ENCODE results near the gene HSPB7. TPM values are rescaled to one million over a fixed set of nuclear protein-coding genes. Genes with fewer than 3 reads are reported as not detected.

Gene HSPB7
- total and polyA plus RNA-seq, 2 donors = 13.0 to 144 TPM

DNA sequence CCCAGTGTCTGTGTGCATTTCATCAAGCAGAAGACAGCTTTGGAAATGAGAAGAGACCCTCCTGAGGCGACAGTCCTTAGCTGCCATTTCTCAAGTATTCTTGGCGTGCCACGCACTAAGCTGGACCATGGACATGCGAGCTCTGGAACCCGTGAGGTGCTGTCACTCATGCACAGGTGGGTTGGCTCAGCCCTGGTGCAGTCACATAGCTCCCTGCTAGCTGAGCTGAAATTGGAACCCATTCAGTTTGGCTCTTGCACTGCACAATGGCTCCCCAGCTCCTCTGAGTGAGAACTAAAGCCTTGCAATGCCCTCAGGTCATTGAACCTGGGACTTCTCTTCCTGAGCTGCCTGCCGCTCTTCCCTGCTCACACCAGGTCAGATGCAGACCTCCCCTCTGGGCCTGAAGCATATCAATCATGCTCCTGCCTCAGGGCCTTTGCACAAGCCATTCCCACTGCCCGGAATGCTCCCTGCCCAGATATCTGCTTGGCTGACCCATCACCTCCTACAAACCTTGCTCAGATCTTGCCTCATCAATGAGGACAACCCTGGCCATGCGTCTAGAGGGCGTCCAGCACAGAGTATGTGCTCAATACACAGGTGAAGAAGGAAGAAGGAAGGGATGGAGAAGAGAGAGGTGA, 20.1 kb downstream of the HSPB7 start:
- Histone ChIP-seq H3K36me3 (ENCODE audit: insufficient read depth) (no peaks in the 10 kb centered on the region), H3K4me3 (ENCODE audit: low read depth, low read length) (no peak overlapping the region), H3K4me1 (ENCODE audit: insufficient read depth) (no peaks in the 10 kb centered on the region), H3K27ac (ENCODE audit: low read depth) (no peak overlapping the region)
- no peak for DNase-seq (ENCODE audit: extremely low spot score)
- WGBS = 81% methylated on average over 9 of the region's 9 CpGs

DNA sequence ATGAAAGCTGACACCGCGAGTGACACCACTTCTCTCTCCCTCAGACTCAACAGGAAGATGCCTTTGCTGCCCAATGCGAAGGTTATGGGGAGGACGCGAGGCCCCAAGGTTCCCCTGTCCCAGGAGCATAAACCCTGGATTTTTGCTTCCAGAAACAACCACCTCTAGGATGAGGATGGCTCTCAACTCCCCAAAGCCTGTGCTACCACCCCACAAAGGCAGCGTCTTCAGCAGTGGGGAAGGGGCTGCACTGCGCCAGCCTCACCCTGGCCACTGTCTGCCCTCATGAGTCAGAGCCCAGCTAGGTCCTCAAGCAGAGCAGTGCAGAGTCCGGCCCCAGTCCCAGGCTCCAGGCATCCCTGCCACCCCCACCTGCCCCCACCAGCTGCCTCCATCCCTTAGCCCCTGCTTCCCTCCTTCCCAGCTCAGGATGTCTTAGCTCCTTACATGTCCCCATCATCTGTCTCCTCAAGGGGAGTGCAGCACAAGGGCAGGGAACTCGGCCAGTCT, 20.7 kb downstream of the HSPB7 start:
- WGBS = 76% methylated on average over 9 of the region's 9 CpGs
- Histone ChIP-seq H3K4me3 (ENCODE audit: low read depth, low read length) (no peak overlapping the region), H3K36me3 (ENCODE audit: insufficient read depth) (no peaks in the 10 kb centered on the region), H3K27ac (ENCODE audit: low read depth) (no peak overlapping the region), H3K4me1 (ENCODE audit: insufficient read depth) (no peaks in the 10 kb centered on the region)
- DNase-seq (ENCODE audit: extremely low spot score) = no peak

DNA sequence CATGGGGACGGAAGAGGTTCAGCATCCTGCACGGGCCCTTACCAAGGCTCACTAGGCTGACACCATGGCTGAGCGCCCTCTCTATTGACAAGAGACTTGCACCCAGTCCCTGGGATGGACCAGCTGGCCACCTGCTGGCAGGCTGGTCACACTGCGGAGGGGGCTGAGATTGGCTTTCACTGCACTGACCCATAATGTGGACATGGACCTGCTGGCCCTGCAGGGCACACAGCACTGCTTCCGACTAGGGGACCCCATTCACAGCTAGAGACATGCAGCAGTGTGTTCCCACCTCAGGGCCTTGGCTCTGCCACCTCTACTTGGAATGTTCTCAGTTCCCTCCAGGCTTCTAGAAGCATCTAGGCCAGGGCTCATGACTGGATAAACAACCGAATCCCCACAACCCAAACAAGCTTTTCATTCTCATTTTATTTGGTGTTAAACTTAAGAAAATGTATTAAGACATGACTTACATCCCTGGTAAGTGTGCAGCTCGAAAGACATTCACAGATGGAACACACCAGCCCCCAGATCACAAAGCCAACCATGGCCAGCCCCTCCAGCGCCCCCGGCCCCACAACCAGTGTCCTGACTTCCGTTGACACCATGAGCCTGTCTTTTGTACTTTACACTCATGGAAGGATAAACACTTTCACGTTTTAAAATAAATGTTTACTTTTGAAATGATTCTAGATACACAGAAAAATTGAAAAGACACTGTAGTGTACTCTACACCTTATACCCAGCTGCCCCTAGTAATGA, 23.1 kb downstream of the HSPB7 start:
- no peaks in the 10 kb centered on the region for H3K4me1 ChIP-seq (ENCODE audit: insufficient read depth)
- DNase-seq (ENCODE audit: extremely low spot score) = no peak
- no peaks in the 10 kb centered on the region for H3K36me3 ChIP-seq (ENCODE audit: insufficient read depth)
- WGBS = 54% methylated on average over 11 of the region's 11 CpGs
- no peak overlapping the region for H3K27ac ChIP-seq (ENCODE audit: low read depth)
- H3K4me3 ChIP-seq (ENCODE audit: low read depth, low read length) = no peak overlapping the region

DNA sequence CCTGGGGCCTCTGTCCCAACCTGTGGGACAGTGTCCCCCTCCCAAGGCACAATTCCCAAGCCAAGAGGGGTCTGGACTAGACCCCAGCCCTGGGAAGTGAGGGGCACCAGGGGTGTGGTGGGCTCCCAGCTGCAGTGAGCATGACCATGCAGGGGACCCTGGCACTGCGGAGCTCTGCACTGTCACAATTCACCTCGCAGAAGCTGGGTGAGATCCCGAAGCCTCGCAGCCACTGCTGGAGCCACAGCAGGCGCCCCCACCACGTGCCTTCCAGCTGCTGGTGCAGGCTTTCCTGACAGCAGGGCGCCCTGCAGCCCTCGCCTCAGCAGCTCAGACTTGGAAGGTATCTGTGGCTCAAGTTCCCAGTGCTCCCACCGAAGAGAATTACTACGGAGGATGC, 23.8 kb downstream of the HSPB7 start:
- DNase-seq (ENCODE audit: extremely low spot score) = no peak
- no peak overlapping the region for H3K27ac ChIP-seq (ENCODE audit: low read depth)
- no peaks in the 10 kb centered on the region for H3K36me3 ChIP-seq (ENCODE audit: insufficient read depth)
- no peaks in the 10 kb centered on the region for H3K4me1 ChIP-seq (ENCODE audit: insufficient read depth)
- WGBS = 91% methylated on average over 10 of the region's 10 CpGs
- H3K4me3 ChIP-seq (ENCODE audit: low read depth, low read length) = no peak overlapping the region

DNA sequence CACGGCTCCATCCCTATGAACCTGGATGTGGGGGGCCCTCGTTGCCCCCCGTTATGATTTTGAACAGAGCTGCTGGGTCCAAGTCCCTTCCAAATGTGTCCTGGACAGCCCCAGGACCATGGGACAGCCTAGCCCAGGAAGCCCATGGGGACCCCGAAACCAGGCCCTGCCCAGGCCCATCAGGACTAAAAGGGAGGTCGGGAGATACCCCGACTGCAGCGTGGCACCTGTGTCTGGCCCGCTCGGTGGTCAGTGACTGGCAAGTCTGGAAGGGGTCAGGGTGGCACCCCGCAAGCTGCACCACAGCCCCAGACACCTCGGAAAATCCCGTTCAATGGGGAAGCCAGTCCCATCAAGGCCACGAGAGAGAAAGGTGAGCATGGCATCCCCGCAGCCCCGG, 24.2 kb downstream of the HSPB7 start:
- WGBS = 95% methylated on average over 15 of the region's 15 CpGs
- no peak overlapping the region for H3K27ac ChIP-seq (ENCODE audit: low read depth)
- H3K36me3 ChIP-seq (ENCODE audit: insufficient read depth) = no peaks in the 10 kb centered on the region
- no peak overlapping the region for H3K4me3 ChIP-seq (ENCODE audit: low read depth, low read length)
- no peaks in the 10 kb centered on the region for H3K4me1 ChIP-seq (ENCODE audit: insufficient read depth)
- no peak for DNase-seq (ENCODE audit: extremely low spot score)

DNA sequence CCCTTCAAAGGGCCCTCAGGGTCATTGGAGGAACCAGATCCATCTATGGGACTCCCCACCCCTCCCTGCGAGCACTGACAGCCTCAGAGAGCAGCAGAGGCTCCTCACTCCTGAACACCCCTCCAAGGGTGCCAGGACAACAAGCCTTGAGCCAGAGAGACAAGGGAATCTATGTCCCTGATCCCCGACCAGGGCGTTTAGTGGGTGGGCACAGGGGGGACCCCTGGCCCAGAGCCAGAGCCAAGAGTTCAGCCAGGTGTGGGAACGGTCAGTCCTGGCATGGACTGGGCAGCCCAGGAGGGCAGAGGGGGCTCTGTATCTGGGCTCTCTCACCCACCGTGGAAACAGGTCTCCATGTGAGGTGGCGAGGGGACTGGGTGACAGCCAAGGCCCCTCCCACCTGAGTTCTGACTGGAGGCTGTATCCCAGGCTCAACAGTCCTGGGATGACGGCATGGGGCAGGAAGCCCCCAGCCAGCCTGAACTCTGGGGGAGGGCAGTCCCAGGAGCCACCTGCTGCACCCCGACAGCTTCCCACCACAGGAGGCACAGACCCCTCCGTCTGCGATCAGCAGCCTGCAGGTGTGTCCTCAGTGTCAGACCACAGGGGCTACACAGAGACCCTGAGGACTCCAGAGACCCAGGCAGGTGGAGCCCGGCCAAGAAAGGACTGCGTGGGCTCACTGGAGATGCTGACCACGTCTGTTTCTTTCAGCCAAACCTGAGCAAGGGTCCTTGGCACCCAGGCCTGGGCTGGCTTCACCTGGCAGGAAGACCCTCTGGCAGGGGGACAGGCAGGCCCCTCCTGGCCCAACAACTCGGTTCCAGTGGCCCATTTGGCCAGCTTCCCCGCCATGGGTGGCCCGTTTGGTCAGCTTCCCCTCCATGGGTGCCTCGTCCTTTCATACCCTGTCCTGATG, 25.0 kb downstream of the HSPB7 start:
- Histone ChIP-seq H3K27ac (ENCODE audit: low read depth) (no peak overlapping the region), H3K36me3 (ENCODE audit: insufficient read depth) (no peaks in the 10 kb centered on the region), H3K4me1 (ENCODE audit: insufficient read depth) (no peaks in the 10 kb centered on the region), H3K4me3 (ENCODE audit: low read depth, low read length) (no peak overlapping the region)
- 84% methylated on average over 17 of the region's 17 CpGs for WGBS
- no peak for DNase-seq (ENCODE audit: extremely low spot score)

DNA sequence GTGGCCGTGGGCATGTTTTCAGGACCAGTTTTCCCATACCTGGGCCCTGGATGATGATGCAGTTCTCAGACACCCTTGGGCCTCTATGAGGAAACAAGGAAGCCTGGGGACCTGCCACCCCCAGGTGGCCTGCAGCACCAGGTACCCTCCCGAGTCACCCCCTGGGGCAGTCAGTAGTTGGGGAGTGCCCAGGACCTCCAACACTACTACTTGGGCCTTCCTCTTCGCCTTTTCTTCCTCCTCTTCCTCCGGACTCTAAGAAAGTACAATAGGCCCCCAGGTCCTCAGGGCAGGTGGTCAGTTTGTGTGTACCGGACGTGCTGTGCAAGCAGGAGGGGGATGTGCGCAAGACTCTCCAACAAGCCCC, 25.7 kb downstream of the HSPB7 start:
- no peak overlapping the region for H3K27ac ChIP-seq (ENCODE audit: low read depth)
- no peak for DNase-seq (ENCODE audit: extremely low spot score)
- no peaks in the 10 kb centered on the region for H3K36me3 ChIP-seq (ENCODE audit: insufficient read depth)
- H3K4me3 ChIP-seq (ENCODE audit: low read depth, low read length) = no peak overlapping the region
- H3K4me1 ChIP-seq (ENCODE audit: insufficient read depth) = no peaks in the 10 kb centered on the region
- 96% methylated on average over 7 of the region's 7 CpGs for WGBS

DNA sequence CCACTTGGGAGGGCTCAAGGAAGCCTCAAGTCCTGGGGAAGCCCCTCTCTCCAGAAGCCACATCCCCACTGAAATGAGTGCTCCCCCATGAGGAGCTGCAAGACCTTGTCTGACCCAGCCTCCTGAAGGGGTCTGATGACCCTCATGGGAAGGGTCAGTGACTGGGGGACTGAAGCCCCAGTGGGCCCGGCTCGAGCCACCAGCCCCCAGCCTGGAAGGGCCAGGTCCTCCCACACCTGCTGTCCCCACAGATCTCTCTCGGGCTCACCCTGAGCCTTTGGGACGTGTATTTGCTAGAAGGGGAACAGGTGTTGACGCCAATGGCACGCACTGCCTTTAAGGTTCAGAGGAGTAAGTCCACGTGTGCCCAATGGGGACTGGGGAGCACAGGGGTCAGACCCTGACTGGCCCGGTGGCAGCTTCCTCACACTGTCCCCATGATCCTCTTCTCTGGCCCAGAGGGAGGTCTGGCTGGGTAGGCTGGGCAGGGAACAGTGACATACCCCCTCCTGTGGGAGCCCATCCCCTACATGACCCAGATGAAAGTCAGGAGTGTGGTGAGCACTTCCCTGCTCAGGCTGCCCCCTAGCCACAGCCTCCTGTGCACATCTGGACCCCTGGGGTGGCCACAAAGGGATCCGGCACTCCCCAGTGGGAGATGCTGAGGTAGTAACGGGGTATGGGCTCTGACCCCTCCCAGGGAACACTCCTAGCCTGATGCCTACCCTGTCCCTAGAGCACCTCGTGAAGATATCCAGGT, 26.2 kb downstream of the HSPB7 start:
- DNase-seq (ENCODE audit: extremely low spot score) = no peak
- no peaks in the 10 kb centered on the region for H3K36me3 ChIP-seq (ENCODE audit: insufficient read depth)
- no peak overlapping the region for H3K4me3 ChIP-seq (ENCODE audit: low read depth, low read length)
- H3K4me1 ChIP-seq (ENCODE audit: insufficient read depth) = no peaks in the 10 kb centered on the region
- WGBS = 94% methylated on average over 11 of the region's 11 CpGs
- no peak overlapping the region for H3K27ac ChIP-seq (ENCODE audit: low read depth)

DNA sequence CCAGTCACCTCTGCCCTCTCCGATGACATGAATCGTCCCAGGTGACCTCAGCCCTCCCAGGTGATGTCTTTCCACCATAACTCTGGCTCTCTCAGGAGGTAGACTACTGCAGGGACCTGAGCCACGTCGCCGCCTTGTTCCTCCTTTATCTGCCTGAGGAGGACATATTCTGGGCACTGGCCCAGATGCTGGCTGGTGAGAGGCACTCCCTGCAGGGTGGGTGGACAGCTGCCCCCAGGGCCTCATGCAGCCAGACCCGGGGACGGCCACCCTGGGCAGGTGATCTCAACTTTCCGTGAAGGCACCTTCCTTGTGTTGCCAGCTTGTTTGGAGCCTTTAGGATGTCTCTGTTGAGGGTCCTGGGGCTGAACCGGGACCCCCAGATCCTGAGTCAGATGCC, 28.1 kb downstream of the HSPB7 start:
- Histone ChIP-seq H3K27ac (ENCODE audit: low read depth) (no peak overlapping the region), H3K36me3 (ENCODE audit: insufficient read depth) (no peaks in the 10 kb centered on the region), H3K4me3 (ENCODE audit: low read depth, low read length) (no peak overlapping the region), H3K4me1 (ENCODE audit: insufficient read depth) (no peaks in the 10 kb centered on the region)
- WGBS = 67% methylated on average over 9 of the region's 9 CpGs
- no peak for DNase-seq (ENCODE audit: extremely low spot score)

DNA sequence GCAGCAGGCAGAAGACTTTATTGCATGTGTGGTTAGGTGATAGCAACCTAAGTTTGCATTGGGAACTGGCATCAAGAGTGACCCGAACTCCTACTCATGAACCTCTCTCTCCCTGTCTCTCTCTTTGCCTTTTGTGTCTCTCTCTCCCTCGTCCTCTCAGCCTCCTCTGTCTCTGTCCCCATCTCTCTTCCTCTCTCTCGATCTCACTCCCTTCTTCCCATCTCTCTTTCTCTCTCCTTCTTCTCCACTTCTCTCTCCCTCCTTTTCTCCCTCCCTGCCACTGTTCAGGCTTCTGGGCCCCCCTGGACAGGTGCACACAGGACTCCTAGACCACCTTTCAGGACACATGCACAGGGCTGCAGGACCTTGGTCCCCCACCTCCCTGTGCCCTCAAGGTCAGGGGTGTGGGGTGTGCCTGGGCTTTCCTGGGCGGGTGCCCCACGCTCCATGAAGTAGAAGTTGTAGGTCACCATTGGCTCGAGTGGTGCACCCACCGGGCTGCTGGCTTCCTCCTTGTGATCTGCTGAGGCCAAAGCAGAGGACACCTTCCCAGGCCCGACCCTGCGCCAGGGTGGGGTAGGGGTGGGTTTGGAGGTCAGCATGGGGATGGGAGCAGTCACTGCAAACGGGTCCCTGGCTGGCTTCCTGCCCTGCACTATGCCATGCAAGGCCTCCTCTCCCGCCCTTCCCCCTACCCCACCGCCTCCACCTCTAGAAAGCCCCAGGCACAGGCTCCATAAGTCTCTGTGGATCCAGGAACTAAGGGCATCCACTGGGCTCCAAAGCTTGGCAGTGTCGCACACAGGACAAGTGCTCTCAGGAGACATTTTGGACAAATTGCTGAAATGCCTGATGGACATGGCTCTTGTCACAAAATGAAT, 28.7 kb downstream of the HSPB7 start:
- no peak overlapping the region for H3K27ac ChIP-seq (ENCODE audit: low read depth)
- no peak overlapping the region for H3K4me3 ChIP-seq (ENCODE audit: low read depth, low read length)
- no peaks in the 10 kb centered on the region for H3K4me1 ChIP-seq (ENCODE audit: insufficient read depth)
- no peaks in the 10 kb centered on the region for H3K36me3 ChIP-seq (ENCODE audit: insufficient read depth)
- DNase-seq (ENCODE audit: extremely low spot score) = no peak
- WGBS = 84% methylated on average over 13 of the region's 13 CpGs

DNA sequence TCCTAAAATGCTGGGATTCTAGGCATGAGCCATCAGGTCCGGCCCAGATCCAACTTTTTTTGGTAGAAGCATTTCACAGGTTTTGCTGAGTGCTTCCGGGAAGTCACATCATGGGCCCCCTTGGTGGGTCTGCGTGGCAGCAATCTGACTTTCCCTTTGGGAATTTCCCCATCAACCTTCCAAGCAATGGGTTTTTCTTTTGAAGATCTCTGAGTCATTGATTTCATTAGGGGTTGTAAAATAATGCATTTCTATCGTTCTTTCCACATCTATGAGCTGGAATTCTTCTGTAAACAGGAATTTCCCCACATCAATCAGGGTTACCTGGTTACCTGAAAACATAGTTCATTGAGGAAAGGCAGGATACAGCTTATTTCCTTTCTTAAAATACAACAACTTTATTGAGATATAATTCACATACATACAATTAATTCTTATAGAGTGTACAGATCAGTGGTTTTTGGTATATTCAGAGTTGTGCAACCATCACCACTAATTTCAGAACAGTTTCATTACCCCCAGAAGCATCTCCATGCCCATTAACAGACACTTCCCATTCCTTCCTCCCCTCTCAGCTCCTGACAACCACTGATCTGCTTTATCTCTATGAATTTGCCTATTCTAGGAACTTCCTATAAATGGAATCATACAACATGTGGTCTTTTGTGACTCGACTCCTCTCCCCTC, 32.1 kb downstream of the HSPB7 start:
- Histone ChIP-seq H3K4me1 (ENCODE audit: insufficient read depth) (no peaks in the 10 kb centered on the region), H3K36me3 (ENCODE audit: insufficient read depth) (no peaks in the 10 kb centered on the region), H3K27ac (ENCODE audit: low read depth) (no peak overlapping the region), H3K4me3 (ENCODE audit: low read depth, low read length) (no peak overlapping the region)
- no peak for DNase-seq (ENCODE audit: extremely low spot score)
- 63% methylated on average over 5 of the region's 5 CpGs for WGBS

DNA sequence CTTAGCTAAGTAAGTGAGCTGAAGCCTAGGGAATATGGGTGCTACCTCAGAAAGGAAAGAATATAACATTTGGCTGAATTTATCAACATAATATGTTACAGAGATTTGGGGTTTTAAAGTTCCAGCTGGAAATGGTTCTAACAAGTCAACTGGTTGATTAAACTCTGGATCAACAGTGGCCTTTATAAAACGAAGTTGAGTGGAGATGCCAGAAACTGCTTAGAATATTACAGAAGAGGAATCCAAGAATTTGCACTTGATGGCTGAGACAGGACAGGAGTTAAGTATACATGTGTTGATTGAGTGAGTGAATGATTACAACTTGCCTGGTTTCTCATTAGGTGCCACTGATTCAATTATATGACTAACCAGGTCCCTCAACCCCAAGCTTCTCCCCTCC, 34.6 kb downstream of the HSPB7 start:
- H3K4me1 ChIP-seq (ENCODE audit: insufficient read depth) = no peaks in the 10 kb centered on the region
- no peak overlapping the region for H3K4me3 ChIP-seq (ENCODE audit: low read depth, low read length)
- no peaks in the 10 kb centered on the region for H3K36me3 ChIP-seq (ENCODE audit: insufficient read depth)
- H3K27ac ChIP-seq (ENCODE audit: low read depth) = no peak overlapping the region
- 23% methylated on average over 1 of the region's 1 CpG for WGBS
- no peak for DNase-seq (ENCODE audit: extremely low spot score)
